ENCODE results near the gene FAM83E.
A peak's percentile ranks its signal among the peaks of the same experiment; 100 is the strongest.
"Not testable (repeated sequence)": the region's sequence is repeated elsewhere in the genome, so short reads cannot be mapped to it uniquely, and the experiment has no call there.

FAM83E gene

DNA sequence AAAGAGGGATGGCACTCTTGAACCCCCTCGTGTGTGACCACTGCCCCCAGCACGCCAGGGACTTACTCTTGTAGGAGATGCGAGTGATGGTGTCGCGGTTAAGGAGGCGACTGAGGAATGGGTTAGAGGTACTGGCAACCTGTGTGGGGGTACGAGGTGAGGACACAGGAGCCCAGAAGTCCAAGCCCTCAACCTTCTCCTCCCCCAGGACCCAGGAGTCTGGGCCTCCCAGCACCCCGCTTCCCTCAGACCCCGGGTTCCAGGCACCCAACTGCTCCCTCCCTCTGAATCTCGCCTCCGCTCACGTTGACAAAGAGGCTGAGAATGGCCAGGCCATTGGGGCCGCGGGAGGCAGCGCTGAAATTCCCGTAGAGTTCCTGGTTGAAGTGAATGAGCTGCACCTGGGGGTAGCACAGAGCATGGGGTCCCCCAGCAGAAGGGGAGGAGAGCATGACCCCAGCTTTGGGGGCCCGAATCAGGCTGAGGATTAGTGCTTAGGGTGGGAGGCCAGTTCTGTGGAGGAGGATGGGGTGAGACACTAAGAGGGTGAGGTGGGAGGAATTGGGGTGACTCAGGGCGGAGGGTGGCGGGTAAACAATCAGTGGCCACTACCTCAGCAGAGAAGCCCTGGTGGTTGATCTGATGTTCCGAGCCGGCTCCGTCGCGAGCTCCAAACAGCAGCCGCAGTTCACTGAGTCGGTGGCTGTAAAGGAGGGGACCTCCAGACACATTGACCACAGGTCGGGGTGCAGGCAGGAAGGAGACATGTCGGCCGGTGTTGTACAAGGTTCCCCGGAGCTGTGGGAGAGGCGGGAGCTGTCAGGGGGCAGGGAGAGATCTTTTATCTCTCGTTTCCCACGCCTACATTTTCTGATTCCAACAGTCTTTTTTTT lies 24.9 kb upstream of the FAM83E start:
- DNase-seq: no peak

DNA sequence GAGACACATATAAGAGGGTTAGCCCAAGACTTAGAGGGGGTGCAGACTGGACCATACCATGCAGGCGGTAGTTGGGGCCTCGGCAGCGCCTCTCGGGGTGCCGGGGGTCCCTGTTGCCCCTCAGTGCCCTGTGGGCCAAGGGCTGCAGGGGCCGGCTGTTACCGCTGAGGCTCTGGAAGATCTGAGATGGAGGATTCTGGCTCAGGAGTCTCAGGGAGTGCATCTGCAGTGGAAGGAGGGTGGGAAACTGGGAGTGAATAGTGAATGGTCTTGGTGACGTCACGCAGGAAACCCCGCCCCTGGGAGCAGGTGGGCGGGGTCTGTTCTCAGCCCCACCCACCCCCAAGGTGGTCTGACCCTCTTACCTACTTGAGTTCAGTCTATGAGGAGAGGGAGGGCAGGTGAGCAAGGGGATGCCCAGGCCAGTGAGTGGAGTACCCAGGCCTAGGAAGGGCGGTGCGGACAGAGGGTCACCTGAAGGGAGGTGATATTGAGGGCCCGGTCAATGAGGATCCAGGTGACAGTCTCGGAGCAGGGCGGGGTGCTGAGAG lies 24.0 kb upstream of the FAM83E start:
- DNase-seq: no peak

- peak; percentile 90 for DNase-seq
Observed at GRCh38 chr19:48637948-48638830, 23.3 kb upstream of the FAM83E start.

DNA sequence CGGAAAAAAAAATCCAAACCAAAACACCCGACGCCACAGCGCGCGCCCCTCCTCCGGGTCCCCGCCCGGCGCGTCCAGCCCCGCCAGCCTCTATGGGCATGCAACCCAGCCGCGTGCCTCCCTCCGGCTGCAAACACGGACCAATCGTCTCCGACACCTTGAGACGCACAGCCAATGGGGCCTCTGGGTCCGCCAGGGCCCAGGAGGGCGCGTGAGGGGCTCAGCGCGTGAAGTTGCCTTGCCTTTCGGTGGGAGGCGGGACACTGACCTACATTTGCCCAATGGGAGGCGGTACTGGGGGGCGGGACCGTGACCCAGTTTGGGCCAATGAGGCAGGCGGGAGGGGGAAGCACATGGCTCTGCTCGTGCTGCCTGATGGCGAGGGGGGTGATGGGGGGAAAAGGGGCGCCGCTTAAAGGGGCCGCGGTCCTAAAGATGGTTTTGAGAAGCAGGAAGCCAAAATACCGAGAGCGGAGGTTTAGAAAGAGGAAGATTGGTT lies 22.6 kb upstream of the FAM83E start:
- DNase-seq: peak; percentile 98

DNA sequence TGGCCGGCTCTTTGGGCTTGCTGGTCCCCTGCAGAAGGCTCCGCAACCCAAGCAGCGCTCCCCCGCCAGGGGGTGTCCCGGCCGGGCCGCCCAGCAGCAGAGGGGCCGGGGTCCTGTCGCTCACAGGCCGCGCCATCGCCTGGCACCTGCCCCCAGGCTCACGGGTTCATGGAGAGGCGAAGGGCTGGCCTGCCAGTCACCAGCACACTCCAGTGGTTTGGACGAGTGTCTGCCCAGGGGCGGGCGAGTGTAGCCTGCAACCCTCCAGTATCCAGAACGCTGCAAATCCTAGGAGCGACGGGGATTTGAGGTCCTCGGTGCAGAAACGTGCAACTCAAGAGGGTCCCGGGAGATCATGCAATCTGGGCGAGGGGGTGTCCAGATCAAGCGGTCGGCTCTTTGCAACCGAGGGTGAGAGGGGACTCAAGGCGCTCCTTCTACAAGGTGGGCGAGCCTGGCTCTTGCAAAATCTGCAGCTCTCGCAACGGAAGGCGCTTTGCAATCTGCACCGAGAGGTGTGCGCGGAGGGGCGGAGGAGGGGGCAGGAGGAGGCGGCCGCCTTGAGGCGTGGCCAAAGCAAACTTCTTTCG lies 22.1 kb upstream of the FAM83E start, which contains the start of gene DBP:
TSS of gene DBP (minus strand) at position 521 of the 590 bp plus-strand sequence. CDS start at position 136, 385 bp downstream.
- DNase-seq: no peak

GRCh38 chr19:48635966-48636858 lies 21.3 kb upstream of the FAM83E start:
- no peak for DNase-seq

DNA sequence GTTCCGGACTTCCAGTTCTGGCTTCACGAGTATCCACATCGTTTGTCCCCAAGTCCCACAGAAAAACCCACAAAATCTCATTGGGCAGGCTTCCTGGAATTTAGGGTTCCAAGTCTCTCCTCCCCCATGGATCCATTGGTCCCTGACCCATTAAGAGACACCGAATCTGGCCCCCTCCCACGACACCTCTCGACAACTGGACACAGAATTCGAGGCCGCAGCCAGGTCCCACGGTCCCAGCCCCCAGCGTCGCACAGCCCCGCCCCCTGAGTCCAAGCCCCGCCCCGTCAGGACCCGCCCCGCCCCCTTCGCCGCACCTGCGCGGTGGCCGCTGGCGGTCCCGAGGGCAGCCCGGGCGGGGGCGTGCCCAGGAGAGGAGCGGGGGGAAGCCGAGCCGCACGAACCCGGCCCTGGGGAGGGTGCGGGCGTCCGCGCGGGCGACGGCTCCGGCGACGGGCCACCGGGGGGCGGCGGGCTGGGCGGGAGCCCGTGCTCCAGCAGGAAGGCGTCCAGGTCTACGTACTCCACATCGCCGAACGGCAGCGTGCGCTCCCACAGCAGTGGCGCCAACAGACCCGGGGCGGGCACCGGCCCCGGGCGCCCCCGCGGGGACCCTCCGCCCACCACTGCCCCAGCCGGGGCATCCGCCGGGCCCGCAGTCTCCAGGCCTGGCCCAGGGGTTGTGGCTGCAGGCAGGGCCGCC lies 20.5 kb upstream of the FAM83E start:
- DNase-seq: no peak

DNA sequence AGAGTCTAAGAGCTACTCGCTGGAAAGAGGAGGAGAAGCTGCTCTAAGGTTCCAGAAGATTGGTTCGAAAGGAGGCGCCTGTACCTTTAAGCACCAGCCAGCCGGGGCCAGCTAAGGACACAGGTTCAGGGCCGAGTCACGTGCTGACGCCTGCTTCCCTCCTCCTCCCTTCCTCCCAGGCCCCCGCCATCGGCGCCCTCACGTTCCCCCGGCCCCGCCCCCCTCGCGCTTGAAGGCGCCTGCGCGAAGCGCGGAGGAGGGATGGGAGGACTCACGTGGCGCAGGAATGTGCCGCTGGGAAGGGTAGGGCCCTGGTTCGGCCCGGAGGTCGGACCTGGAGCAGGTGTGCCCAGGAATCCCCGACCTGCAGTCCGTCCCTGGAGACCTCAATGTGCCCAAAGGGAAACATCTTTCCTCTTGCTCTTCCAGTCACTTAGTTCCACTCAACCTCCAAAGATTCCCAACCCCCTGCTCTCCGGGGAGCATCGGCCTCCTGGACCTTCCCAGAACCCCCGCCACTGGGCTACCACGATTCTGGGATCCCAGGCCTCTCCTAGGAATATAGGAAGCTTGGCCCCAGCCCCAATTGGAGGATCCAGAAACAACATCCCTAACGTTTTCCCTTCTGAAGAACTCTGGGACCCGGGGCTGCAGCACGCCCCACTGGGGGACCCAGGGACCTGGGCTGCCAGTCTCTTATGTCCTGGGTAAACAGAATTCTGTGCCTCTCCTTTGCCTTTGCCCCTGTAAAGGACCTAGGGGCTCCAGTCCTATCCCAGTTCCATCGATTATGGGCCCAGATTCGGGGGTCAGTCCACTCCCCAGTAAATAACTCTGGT lies 19.8 kb upstream of the FAM83E start:
- peak; percentile 91 for DNase-seq

DNA sequence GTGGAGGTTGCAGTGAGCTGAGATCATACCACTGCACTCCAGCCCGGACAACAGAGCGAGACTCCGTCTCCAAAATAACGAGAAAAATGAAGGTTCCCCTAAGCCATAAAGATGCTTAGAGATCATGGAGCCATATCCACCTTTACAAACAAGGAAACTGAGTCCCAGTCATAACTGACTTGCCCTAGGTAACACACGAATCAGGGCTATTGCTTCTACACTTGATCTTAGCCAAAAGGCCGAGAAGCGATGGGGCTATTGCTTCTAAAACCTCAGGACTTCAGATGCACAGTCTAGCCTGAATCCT lies 19.1 kb upstream of the FAM83E start:
- no peak for DNase-seq

- DNase-seq: no peak
Observed at GRCh38 chr19:48633148-48634035, 18.5 kb upstream of the FAM83E start.

- DNase-seq: no peak
Observed at GRCh38 chr19:48632692-48633147, 17.8 kb upstream of the FAM83E start.

- not testable (repeated sequence) for DNase-seq
Observed at GRCh38 chr19:48632286-48632685, 17.4 kb upstream of the FAM83E start.

DNA sequence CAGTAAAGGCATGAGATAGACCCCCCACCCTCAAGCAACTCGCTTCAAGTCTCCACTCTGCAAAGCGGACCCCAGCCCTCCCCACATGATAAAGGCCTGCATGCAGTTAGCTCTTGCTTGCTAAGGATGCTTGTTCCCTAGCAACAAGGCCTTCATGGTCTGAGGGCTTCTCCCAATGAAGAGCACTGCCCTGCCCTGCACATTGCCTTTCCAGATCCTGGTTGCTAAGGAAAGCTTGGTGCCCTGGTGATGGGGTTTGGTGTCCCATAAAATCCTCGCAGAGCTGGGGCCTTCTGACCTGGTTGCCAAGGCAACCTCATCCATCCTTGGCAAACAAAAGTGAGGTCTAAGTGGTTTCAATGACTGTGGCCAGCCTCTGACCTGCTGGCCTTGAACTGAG lies 16.3 kb upstream of the FAM83E start:
- no peak for DNase-seq

DNA sequence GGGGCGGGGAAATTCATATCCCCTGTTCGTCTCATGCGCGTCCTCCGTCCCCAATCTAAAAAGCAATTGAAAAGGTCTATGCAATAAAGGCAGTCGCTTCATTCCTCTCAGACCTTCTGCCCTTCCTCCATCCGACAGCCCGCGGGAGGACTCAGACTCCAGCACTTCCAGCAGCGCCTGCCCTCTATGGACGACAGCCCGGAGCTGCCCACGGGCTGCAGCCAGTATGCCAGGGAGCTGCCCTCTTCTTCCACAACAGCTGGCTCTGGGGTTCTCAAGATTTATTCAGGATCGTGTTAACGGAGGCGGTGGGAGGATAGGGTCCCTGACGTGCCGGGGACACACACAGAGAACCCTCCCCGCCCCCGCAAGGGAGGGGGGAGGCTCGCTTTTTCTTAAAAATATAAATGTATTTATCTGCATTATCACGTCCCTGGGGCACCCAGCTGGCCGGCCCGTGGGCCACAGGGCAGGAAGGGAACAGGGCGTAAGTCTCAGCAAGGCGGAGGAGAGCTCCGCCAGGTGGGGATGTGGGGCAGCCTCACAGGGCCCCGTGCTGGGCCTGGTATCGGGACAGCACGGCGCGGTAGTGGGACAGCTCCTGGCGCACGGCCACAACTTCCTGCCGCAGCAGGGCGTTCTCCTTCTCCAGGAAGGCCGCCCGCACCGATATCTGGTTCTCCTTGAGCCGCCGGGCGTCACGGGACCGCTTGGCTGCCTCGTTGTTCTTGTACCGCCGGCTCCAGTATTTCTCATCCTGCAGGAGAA lies 15.6 kb upstream of the FAM83E start:
- no peak for DNase-seq

GRCh38 chr19:48629599-48630295 lies 14.9 kb upstream of the FAM83E start:
- DNase-seq: no peak

DNA sequence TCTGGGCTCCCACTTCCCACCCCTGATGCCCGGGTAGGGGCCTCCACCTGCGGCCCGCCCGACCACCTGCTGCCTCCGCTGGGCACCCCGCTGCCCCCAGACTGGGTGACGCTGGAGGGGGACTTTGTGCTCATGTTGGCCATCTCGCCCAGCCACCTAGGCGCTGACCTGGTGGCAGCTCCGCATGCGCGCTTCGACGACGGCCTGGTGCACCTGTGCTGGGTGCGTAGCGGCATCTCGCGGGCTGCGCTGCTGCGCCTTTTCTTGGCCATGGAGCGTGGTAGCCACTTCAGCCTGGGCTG lies 14.4 kb upstream of the FAM83E start:
- no peak for DNase-seq

GRCh38 chr19:48628486-48629296 lies 13.8 kb upstream of the FAM83E start:
- no peak for DNase-seq

Measured in NCI-H446 treated with DMSO at 0.1 percent for 48 hours (cell line).